ENCODE results near the gene LRRC72.

LRRC72 gene

DNA sequence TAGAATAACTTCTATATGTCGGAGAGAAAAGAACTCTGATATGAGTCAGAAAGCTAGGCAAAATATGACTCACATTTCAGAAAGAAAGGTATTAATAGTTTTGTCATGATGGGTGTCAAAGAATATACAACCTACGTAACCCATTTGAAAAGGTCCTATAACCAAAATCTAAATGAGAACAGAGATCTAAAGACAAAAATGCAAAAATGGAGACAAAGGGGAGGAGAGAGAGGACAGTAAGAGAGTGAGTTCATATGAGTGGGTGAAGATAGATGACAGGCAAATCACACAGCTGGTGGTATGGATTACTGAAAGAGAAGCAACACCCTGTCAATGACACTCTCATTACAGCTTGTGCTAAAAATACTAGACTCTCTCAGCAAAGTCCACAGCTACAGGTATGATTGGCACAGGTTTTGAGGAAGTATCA lies 93.4 kb downstream of the LRRC72 start:
- TF ChIP-seq, protein P1, sequence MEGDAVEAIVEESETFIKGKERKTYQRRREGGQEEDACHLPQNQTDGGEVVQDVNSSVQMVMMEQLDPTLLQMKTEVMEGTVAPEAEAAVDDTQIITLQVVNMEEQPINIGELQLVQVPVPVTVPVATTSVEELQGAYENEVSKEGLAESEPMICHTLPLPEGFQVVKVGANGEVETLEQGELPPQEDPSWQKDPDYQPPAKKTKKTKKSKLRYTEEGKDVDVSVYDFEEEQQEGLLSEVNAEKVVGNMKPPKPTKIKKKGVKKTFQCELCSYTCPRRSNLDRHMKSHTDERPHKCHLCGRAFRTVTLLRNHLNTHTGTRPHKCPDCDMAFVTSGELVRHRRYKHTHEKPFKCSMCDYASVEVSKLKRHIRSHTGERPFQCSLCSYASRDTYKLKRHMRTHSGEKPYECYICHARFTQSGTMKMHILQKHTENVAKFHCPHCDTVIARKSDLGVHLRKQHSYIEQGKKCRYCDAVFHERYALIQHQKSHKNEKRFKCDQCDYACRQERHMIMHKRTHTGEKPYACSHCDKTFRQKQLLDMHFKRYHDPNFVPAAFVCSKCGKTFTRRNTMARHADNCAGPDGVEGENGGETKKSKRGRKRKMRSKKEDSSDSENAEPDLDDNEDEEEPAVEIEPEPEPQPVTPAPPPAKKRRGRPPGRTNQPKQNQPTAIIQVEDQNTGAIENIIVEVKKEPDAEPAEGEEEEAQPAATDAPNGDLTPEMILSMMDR (IDR thresholded peaks at IDR 0.05; ENCODE audit: low read depth, low read length), result no peak
- H3K4me1 ChIP-seq, result no peaks in the 10 kb centered on the region
- H3K36me3 ChIP-seq, result no peaks in the 10 kb centered on the region
- no peak for DNase-seq
- no peak overlapping the region for H3K4me3 ChIP-seq (ENCODE audit: low read depth, low read length)
- H3K9me3 ChIP-seq, result no peaks in the 10 kb centered on the region
- no peaks in the 10 kb centered on the region for H3K27me3 ChIP-seq

DNA sequence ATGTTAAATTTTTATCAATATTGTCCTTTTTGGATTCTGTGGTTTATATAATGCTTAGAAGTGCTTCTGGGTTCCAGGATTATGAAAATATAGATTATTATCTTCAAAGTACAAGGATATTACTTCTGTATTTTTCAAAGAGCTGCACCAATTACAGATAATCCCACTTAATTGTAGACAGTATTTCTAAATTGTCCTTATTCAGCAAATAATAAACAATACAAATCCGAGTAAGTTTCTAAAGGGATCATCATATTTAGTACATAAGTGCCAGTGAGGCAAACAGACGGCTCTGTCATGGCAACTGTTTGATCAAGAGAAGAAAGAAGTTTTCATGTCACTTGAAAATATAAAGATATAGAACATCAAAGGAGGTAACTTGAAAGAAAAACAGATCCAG lies 99.8 kb downstream of the LRRC72 start:
- no peak for DNase-seq
- TF ChIP-seq, protein P1 (IDR thresholded peaks at IDR 0.05; ENCODE audit: low read depth, low read length), result no peak
- H3K9me3 ChIP-seq, result no peaks in the 10 kb centered on the region
- no peaks in the 10 kb centered on the region for H3K36me3 ChIP-seq
- no peak overlapping the region for H3K4me3 ChIP-seq (ENCODE audit: low read depth, low read length)
- no peaks in the 10 kb centered on the region for H3K27me3 ChIP-seq
- no peaks in the 10 kb centered on the region; the same call in 1 of the 2 replicates for H3K4me1 ChIP-seq

DNA sequence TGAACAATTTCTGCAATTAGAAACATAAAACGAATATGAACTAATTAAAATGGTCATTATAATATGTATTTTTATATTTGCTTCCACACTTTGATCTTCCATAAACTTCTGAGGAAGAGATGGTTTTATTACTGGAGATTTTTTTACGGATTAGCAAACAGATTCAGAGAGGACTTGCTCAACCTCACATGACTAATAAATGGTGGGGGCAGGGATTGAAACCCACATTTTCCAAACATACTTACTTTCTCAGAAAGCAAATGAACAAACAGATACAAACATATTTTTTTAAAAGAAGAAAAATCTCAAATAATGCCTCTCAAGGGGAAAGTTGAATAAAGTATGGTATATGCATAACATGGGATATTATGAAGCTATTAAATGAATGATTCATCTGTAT lies 100.6 kb downstream of the LRRC72 start:
- no peak for DNase-seq
- Histone ChIP-seq H3K9me3 (no peaks in the 10 kb centered on the region), H3K27me3 (no peaks in the 10 kb centered on the region), H3K4me1 (no peaks in the 10 kb centered on the region; the same call in 1 of the 2 replicates), H3K4me3 (ENCODE audit: low read depth, low read length) (no peak overlapping the region), H3K36me3 (no peaks in the 10 kb centered on the region; the same call in 1 of the 2 replicates)
- TF ChIP-seq, protein P1 (IDR thresholded peaks at IDR 0.05; ENCODE audit: low read depth, low read length), result no peak

DNA sequence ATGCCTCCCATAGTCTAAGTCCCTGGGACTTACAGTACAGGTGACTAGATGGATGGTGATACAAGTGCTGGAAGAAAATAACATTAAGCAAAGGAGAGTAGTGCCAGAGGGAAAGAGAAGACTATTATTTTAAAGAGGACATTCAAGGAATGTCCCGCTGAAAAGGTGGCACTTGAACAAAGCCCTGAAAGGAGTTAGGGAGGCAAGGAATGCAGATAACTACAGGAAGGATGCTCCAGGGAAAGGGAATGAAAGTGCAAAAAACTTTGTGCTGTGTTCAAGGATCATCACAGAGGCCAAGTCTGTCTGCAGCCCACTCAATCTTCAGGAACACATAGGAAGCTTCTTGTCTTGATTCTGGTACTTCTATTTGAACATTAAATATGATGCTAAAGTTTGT lies 104.0 kb downstream of the LRRC72 start:
- Histone ChIP-seq H3K4me3 (ENCODE audit: low read depth, low read length) (no peak overlapping the region), H3K4me1 (no peaks in the 10 kb centered on the region; the same call in 1 of the 2 replicates), H3K9me3 (no peaks in the 10 kb centered on the region), H3K27me3 (no peaks in the 10 kb centered on the region), H3K36me3 (no peaks in the 10 kb centered on the region; the same call in 1 of the 2 replicates)
- TF ChIP-seq, protein P1 (IDR thresholded peaks at IDR 0.05; ENCODE audit: low read depth, low read length), result no peak
- no peak for DNase-seq
